Activated CD4-positive, alpha-beta T cell treated with anti-CD3 and anti-CD28 coated beads, Interleukin-2, amount 50 U/mL, for 4 hours (primary cell): ENCODE results near the gene USP3.

Source experiments
- DNase-seq, 2 experiments: peaks; one replicate each; pipeline ENCODE4 v3.0.0-alpha.2; 2020

The USP3 gene

DNA sequence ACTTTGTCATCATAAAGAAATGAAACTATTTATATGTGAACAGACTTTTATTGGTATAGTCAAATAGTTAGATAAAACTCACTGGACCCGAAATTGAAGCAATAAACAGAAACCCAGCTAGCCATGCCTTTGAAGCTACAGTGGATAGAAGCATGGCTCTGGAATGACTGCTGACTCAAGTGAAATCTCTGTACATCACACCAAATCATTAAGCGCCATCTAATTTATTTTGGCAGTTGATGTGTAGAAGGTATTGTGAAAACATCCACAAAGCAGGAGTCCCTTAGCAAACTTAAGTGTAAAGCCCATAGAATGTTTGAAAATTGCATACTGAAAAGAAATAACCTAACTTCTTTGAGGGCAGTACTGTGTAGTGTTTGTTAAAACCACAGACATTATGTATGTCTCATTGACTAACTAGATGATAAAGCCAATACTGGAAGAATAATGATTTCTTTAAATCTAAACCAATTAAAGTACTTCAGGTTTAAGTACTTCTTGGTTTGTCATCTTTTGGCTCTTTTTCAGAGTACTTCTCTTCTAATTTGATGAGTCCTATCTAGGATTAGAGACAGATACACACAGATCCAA is 50.0 kb downstream of the USP3 start:
- no peak for DNase-seq

DNA sequence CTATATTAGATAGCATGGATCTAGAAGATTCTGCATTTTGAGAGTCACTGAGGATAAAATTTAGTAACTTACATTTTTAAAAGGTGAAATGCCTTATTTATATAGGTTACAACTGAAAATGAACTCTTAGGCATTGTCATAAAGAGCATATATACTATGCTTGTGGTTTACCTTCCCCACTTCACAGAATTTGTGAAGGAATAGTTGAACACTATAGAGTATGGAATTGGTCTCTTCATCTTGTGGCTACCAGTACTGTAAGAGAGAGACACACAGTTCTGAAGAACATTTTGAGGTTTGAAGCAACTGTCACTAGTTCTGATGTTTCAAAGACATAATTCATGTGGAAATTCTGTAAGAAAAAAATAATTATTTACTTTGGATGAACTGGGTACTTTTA is 51.1 kb downstream of the USP3 start:
- DNase-seq: no peak

DNA sequence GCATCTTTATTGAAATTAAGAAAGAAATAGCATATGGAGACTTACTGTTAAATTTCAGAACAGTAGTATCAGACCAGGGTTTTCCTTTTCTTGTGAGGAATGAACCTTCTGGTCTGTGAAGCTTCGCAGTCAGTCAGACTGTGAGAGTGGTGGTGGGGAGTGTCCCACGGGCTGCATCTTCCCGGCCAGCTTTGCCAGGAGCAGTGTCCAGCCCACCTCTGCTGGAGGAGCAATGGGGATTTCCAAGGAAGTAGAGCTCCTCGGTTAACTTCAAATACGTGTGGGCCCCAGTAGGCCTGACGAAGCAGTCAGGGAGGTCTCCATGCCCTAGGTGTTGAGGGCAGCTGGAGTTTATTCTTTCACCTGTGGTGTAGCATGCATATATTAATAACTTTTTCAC is 51.9 kb downstream of the USP3 start:
- no peak for DNase-seq

DNA sequence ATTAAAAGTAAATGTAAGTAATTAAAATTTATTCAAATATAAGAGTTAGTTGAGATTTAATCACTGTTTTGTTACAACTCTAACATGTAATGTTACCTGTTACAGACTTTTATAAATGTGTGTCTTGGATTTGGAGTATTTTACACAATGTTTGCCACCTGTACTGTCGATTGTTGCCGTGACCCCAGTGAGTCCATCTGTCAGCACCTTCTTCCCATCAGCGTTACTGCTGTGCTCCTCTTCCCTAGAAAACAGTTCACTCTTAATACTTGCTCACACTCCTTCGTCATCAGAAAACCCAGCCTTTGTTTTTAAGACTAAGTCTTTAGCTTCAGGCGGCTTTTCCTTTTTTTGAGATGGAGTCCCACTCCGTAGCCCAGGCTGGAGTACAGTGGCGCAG is 52.3 kb downstream of the USP3 start:
- no peak for DNase-seq

DNA sequence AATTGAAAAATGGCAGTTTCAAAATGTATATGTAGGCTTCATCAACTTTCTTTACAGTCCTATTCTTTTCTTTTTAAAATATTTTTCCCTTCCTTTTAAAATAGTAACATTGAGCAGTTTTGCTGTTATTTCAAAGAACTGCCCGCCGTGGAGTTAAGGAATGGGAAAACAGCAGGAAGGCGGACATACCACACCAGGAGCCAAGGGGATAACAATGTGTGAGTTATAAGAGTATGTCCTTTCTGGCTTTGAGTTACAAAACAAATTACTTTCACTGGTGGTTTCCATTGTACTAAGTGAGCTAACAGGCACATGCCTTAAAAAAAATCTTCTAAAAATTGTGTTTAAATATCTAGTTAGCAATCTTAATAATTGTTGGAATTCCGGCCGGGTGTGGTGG is 55.4 kb downstream of the USP3 start:
- no peak for DNase-seq

DNA sequence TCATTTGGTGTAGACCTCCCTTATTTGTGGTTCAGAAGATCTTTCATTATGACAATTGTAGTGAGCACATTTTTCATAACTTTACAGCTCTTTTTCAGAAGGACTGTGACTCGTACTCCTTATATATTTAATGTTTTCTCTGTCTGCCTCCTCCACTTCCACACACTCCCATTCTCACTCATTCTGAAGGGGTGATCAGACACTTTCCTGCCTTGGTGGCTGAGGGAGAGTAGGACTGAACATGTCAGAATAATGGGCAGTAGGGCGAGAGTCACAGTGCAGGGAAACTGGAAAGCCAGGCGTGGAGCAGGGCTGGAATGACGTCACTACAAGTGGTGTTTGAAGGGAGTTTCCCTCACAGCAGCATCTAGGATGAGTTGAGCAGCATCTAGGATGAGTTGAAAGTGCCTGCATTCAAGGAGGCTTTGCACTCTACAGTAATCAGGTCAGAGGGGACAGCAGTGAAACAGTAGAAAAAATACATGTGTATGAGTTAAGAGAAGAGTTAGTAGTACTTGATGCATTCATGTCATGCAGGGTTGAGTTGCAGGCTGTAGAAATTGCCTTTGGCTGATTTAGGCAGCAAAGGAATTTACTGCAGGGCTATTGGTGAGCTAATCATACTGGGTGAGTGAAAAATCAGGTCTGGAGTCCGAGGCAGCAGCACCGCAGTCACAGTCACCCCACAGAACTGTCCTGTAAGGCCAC is 56.5 kb downstream of the USP3 start:
- no peak for DNase-seq

DNA sequence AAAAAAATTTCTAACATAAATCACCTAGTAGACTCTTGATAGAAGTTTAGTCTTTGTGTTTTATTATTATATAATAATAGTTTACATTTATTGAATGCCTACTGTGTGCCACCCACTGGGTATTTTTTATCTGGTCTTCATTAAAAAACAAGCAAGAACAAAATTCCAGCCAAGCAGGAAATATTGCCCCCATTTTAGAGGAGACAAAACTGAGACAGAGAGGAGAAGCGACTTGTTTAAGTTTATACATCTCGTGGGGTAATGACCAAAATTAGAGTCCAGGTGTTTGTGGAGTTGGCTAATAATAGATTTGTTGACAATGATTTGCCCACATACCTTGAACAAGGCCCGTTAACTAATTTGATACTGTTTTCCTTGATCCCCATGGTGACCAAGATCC is 59.7 kb downstream of the USP3 start:
- no peak for DNase-seq

DNA sequence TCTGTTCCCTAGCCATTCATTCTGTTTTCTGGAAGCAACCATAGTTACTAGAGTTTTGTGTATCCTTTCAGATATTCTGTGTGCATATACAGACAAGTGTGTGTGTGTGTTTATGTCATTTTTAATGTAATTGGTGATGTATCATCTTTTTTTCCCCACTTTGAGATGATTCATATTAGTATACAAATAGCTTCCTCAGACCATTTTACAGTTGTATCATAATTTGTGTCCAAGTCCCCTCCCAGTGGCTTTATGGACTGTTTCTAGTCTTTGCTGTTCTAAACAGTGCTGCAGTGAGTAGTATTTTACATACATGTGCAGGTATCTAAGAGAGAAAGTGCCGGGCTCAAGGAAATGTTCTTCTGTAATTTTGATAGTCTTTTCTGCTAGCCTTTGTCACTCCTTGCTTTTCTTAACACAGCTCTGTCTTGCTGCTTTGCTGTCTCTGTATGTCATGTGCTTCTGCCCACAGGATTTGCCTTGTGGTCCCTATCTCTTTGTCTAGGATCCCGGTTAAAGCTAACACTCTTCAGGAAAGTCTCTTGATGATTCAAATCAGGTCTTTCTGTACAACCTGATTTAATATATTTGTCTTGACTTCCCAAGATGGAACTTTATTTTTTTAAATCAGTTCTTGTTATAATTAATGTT is 61.3 kb downstream of the USP3 start:
- DNase-seq: no peak

DNA sequence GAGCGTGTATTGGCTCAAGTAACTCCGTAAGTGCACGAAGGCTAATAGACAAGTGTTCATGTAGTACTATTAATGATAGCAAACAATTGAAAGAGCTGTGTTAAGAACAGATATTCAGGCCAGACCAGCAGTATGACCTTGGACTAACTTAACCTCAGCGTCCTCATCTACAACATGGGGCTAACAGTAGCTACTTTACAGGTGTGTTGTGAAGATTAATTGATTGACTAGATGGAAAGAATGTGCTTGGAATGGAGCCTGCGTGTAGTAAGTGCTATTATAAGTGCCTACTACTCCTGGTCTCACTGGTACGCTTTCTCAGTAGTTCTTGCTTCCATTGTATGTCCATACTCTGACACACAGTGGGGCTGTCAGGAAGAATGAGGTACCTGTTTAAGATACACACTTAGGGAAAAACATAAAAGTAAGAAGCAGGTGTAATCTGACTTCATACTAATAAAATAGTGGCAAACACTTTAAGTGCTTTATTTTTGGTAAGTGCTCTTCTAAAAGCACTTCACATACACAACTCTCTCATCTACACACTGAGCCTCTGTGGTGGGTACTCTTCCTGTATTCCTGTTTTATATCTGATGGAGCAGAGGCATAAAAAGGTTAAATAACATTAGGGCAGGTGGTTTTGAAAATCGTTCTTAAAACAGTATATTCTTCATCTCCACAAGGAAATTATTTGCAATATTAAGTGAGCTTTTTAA is 68.5 kb downstream of the USP3 start:
- DNase-seq: no peak

DNA sequence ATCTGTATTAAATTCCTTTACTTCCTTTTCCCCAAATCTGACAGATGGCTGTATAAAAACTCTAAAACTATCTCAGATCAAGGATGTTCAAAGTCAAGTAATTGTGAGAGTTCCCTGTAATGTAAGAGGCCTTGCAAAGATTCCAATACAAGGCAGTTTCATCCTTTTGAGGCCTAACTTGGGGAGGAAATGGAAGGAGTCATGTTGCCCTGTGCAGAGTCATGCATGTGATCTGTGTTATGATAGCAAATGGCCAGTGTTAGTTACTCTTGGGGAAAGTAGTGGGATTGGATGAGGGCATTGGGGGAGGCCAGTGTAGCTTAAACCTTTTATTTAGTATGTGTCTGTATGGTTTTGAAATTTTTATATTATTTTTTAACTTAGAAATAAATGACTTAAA is 69.1 kb downstream of the USP3 start:
- no peak for DNase-seq

DNA sequence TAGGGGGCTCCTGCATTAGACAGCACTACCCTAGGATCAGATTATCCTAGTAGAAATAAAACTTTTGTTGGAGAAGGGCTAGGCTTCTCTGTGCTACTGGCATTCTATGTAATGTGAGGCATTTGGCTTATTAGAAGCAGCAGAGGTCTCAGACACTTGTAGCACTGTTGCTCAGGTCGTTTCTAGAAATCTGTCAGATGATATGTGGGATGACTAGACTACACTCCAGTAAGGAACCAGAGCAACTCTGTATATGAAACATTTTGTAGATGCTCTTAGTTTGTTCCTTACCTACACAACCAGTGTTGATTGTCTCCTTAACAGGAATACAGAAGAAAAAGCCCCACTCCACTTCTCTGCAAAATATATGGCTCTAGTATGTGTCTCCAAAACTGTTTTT is 70.9 kb downstream of the USP3 start:
- no peak for DNase-seq

DNA sequence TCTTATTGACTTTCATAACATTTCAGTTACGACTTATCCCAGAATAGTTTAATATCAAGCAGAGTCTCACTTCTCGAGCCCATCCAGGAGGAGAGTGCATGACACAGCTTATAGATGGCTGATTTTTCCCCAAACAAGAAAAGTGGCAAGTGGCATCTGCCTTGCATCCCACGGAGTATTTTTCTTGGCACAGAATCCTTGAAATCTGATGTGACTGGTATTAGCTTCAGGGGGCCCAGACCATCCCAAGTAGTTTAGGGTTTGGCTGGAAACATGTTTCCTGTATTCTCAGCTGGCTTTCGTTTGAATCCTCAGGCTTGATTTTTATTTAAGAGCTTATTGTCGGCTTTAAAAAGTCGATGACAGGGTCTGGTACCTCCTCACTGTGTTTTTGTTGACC is 72.0 kb downstream of the USP3 start:
- DNase-seq: no peak

DNA sequence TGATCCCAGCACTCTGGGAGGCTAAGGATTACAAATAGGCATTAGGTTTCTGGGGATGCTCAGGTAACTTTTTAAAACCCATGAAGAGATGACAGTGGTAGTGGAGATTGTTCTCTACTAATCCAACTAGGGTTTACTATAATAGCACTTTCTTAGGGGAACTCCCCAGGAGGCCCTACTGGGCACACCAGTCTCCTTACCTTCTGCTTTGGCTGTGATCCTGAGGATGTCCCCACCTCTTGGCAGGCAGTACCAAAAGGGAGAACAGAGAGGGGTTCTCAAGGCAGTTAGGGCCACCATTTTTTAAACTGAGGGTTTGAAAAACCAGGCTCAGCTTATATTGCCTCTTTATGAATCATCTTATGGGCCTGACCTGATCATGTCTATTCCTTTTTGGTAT is 77.8 kb downstream of the USP3 start:
- DNase-seq: no peak

DNA sequence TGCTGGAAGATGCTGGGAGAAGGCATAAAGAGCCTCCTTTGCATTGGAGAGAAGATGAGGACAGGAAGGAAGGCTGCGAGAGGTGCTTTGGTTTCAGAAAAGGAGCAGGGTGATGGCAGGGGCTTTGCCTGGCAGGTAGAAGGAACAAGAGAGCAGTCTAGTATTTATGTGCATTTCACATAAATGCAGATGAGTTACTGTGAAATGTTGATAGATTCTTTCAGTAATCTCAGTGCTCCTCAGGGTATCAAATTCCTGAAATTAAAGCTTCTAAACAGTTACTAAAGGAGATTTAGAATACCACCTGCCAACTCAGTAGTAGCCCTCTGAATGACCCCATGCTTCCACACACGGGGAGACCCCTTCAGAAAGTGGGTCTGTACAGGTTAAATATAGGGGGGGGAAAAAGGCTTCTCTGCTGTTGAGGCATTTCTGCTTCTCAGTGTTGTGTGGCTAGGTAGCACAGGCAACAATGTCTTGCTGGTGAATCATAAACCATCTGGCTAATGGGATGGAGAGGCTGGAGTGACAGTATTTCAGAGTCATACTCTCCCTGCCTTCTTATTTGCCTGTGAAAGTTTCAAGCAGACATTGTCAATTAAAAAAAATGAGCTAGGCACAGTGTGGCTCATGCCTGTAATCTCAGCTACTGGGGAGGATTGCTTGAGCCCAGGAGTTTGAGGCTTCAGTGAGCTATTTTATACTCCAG is 78.5 kb downstream of the USP3 start:
- DNase-seq: no peak

DNA sequence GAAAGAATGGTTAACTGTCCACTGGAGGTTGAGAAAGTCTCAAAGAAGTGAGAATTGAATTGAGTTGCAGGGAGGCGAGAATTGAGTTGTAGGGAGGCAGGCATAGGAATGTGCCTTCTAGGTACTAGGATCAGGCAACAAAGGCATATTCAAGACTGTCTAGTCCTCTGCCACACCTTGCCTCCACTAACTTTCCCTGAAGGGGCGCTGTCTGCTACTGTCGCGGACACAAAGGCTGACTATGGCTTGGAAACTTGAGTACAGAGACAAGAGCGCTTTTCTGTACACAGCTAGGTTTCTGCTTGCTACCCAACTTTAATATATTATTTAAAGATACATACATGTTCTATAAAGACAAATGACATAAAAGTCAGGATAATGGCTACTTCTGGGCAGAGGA is 82.4 kb downstream of the USP3 start:
- no peak for DNase-seq

DNA sequence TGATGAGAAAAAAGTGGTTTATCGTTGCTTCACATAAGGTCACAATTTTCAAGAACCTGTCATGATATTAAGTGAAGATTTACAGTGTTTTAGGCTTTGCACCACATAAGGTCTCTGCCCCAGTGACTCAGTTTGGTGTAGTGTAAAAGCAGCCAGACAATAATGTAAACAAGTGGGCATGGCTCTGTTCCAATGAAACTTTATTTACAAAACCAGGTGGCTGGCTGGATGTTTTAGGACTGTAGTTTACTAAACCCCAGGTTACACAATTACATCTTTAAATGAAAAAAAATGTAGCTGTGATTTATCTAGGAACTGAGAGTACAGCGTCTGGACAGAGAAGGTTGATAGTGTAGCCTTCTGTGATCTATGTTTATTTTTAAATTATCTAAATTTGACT is 83.1 kb downstream of the USP3 start:
- DNase-seq: no peak

DNA sequence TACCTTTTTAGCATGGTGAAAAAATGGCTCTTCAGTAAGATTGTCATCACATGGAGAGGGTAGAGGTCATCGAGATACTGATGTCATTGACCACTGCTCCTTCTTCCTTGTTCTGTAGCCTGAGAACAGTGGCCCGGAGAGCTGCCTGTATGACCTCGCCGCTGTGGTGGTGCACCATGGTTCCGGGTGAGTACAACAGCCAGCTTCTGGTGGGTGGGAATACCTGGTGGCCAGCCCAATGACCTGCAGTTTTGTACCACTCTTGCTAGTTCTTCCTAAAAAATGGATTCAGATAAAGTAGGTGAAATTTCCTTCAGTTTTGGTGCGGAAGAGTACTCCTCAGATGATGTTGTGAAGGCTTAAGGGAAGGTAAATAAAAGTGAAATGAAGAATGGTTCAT is 84.4 kb downstream of the USP3 start:
- DNase-seq: no peak

DNA sequence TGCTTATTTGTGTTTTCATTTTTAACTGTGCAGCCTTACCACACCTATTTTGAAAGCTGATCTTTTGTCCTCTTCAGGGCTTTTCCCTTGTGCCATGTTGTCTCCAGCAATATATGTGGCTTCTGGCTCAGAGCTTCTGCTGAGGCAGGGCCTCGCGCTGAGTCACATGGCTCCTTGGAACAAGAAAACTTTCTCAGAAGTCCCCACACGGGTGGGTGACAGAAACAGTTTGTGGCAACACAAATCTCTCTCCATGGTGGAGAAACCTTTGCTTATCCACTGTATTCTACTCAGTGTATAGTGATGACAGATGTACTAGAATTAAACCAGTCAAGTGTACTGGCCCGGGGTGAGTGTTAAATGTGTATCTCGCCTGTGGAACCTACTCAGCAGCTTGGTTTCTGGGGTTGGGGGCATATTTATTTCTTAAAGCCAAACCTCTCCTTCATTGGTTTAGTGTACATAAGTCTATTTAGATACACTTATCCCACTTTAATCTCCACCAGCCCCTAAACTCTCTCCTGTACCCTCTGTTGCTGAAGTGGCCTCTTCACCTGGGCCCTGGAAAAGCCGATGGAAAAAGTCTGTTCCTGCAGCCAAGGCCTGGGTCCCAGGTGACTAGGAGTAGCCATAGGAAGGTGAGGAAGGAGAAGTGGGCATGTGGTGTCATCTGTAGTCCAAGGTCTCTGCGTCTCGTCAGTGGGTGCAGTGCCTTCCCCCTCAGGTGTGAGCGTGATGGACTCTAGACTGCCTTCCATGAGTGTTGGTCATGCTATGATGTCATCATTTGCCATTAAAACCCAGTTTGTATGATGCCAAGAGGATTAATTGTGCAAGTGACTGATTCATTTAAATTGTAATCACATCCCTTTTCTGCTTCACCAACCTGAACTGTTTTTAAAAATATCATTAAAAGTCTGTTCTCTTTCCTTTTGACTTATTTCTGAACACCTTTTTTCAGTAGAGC is 89.6 kb downstream of the USP3 start:
- DNase-seq: peak in 1 of 2 experiments; percentile 29

DNA sequence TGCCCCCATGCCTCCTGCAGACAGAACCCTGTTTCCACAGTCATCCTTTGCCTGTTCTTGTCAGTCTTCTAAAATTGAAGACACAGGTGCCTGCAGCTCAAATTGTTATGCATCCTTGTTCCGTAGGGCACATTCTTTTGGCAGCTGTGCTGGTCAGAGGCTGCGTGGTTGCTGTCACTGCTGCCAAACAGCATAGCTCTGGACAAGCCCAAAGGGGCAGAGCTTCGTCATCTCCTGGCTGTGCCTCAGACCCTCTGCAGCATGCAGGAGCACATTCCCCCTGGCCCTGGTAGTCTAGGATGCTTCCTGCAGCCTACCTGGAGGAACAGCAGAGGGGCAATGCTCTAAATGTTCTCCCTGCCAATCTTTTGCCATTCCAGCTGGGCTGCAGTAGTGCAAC is 90.7 kb downstream of the USP3 start:
- DNase-seq: no peak

DNA sequence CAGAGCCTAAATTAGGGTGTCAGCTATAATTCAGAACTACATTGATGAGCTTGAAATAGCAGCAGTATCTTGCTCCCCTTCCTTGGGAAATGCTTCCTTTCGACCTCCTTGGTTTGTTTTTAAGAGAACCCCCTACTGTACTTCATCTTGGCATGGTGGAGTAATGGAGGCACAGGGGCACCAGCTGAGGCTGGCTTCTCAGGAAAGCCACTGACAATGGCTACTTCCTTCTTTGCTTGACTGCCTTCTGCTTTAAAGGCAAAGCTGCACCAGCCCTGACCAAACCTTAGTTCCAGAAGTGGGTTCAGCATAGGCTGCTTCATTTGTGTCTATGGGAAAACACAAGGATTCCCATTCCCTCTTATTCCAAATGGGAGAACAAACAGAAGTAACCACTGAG is 91.3 kb downstream of the USP3 start:
- no peak for DNase-seq

DNA sequence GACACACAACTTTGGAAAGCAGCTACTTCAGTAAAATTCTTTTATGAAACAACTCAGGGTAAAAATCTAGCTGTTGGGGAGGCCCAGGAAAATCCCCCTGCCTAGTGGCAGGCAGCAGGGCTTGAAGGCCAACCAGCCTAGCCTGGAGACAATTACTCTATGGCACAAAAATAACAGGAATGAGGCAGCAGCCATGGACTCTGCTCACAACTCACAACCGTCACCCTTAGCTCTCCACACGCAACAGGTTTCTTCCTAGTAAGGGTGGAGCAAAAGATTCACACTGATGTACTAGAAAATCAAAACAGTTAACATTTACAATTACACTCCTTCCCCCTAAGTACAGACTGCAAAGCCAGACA is 92.3 kb downstream of the USP3 start:
- no peak for DNase-seq
